ENCODE measurements around the gene NOL3.

The NOL3 gene

GRCh38 chr16:67169642-67170167 lies 633 bp upstream of the NOL3 start:
- TF ChIP-seq USF1 (IDR thresholded peaks at IDR 0.05) = no peak
- peak; percentile 74; the same call in 1 of the 2 replicates for TF ChIP-seq ZBTB7A (IDR thresholded peaks at IDR 0.05; ENCODE audit: low read depth)
- TF ChIP-seq REST (IDR thresholded peaks at IDR 0.05; ENCODE audit: low read depth) = no peak
- TF ChIP-seq EGR1 (IDR thresholded peaks at IDR 0.05) = no peak
- no peak for TF ChIP-seq TEAD4 (IDR thresholded peaks at IDR 0.05)
- peak; percentile 27; the same call in 1 of the 2 replicates for TF ChIP-seq RAD21 (IDR thresholded peaks at IDR 0.05; ENCODE audit: low read depth)
- TF ChIP-seq NFIC (IDR thresholded peaks at IDR 0.05) = no peak
- TF ChIP-seq TCF12 (IDR thresholded peaks at IDR 0.05; ENCODE audit: low read depth) = no peak

GRCh38 chr16:67170949-67171649 lies 761 bp downstream of the NOL3 start:
- TF ChIP-seq CEBPB (IDR thresholded peaks at IDR 0.05) (no peak), TEAD4 (IDR thresholded peaks at IDR 0.05) (no peak), REST (IDR thresholded peaks at IDR 0.05; ENCODE audit: low read depth) (no peak), MAX (IDR thresholded peaks at IDR 0.05) (no peak), ZBTB7A (IDR thresholded peaks at IDR 0.05; ENCODE audit: low read depth) (no peak), FOXM1 (IDR thresholded peaks at IDR 0.05; ENCODE audit: borderline replicate concordance, low read depth) (no peak), TCF12 (IDR thresholded peaks at IDR 0.05; ENCODE audit: low read depth) (no peak), TAF1 (IDR thresholded peaks at IDR 0.05; ENCODE audit: low read depth) (no peak), EP300 (IDR thresholded peaks at IDR 0.05; ENCODE audit: borderline replicate concordance) (no peak), YY1 (IDR thresholded peaks at IDR 0.05; ENCODE audit: low read depth) (no peak), EGR1 (IDR thresholded peaks at IDR 0.05) (no peak), NFIC (IDR thresholded peaks at IDR 0.05) (no peak), CREB1 (IDR thresholded peaks at IDR 0.05; ENCODE audit: low read depth) (no peak)

GRCh38 chr16:67173323-67173722 lies 3.0 kb downstream of the NOL3 start:
- TF ChIP-seq TAF1 (IDR thresholded peaks at IDR 0.05; ENCODE audit: low read depth) (no peak), ZBTB7A (IDR thresholded peaks at IDR 0.05; ENCODE audit: low read depth) (no peak), YY1 (IDR thresholded peaks at IDR 0.05; ENCODE audit: low read depth) (no peak), TEAD4 (IDR thresholded peaks at IDR 0.05) (no peak), EP300 (IDR thresholded peaks at IDR 0.05; ENCODE audit: borderline replicate concordance) (no peak), NFIC (IDR thresholded peaks at IDR 0.05) (no peak), CREB1 (IDR thresholded peaks at IDR 0.05; ENCODE audit: low read depth) (no peak), MAX (IDR thresholded peaks at IDR 0.05) (no peak), CEBPB (IDR thresholded peaks at IDR 0.05) (no peak), USF1 (IDR thresholded peaks at IDR 0.05) (no peak), EGR1 (IDR thresholded peaks at IDR 0.05) (no peak), RAD21 (IDR thresholded peaks at IDR 0.05; ENCODE audit: low read depth) (no peak), FOXM1 (IDR thresholded peaks at IDR 0.05; ENCODE audit: borderline replicate concordance, low read depth) (no peak), REST (IDR thresholded peaks at IDR 0.05; ENCODE audit: low read depth) (no peak), TCF12 (IDR thresholded peaks at IDR 0.05; ENCODE audit: low read depth) (no peak)
